GM12878 (cell line): ENCODE data around the gene PTPRF.

Experiments
- EP300 ChIP-seq, 2 experiments: fragments of 150-350 bp in 1 of 2; IDR thresholded peaks; 2 replicates each; pipeline ENCODE4 v1.6.1; 2011 to 2012; ENCODE audit warnings: low read depth in 2 of 2, low read length in 2 of 2, borderline replicate concordance in 1 of 2, improper control_type of control experiment in 1 of 2, inconsistent platforms in 1 of 2; ENCODE audit not compliant: control insufficient read depth in 1 of 2
- POLR2A ChIP-seq: IDR thresholded peaks from 2 replicates; pipeline ENCODE4 v1.6.1; 2011; ENCODE audit warnings: low read depth, mild to moderate bottlenecking, low read length
- RELA ChIP-seq: fragments of 450-650 bp; IDR thresholded peaks from 2 replicates; pipeline ENCODE4 v1.8.0; 2014; ENCODE audit warnings: borderline replicate concordance; ENCODE audit not compliant: partially characterized antibody
- ZBED1 ChIP-seq: IDR thresholded peaks from 2 replicates; pipeline ENCODE4 v1.6.1; 2016; ENCODE audit warnings: borderline replicate concordance
- TF ChIP-seq, protein P1 (sequence below): IDR thresholded peaks from 2 replicates; pipeline ENCODE4 v1.6.1; 2012; ENCODE audit warnings: mild to moderate bottlenecking, low read depth, low read length

DNA sequence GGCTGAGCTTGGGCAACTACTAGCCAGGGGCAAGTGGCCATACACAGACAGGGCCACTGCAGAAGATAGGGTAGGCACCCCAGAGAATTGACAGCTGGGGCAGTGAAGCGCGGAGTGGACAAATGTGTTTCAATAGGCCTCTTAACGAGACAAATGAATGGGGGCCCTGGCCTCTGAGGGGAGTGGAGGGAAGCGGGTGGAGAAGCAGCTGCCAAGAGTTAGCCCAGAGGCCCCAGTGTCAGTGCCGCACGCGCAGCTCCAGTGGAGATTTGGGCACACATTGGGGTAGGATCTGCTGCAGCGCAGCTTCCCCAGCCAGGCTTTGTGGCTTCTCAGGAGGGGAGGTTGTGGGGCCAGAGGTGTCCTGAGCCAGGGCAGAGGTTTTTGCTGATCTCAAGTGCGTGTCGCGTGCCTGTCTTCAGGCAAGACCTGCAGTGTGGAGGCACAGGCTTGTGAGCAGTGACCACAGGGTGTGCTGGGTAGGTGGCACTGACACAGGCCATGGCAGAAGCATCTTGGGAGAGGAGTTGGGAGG is 16.9 kb downstream of the PTPRF start:
- TF ChIP-seq POLR2A = no peak
- TF ChIP-seq EP300 (IDR thresholded peaks at IDR 0.05; ENCODE audit: borderline replicate concordance in 1 of 2, control insufficient read depth in 1 of 2, low read depth in 2 of 2, low read length in 2 of 2) = no peak
- TF ChIP-seq RELA = no peak
- TF ChIP-seq, protein P1, sequence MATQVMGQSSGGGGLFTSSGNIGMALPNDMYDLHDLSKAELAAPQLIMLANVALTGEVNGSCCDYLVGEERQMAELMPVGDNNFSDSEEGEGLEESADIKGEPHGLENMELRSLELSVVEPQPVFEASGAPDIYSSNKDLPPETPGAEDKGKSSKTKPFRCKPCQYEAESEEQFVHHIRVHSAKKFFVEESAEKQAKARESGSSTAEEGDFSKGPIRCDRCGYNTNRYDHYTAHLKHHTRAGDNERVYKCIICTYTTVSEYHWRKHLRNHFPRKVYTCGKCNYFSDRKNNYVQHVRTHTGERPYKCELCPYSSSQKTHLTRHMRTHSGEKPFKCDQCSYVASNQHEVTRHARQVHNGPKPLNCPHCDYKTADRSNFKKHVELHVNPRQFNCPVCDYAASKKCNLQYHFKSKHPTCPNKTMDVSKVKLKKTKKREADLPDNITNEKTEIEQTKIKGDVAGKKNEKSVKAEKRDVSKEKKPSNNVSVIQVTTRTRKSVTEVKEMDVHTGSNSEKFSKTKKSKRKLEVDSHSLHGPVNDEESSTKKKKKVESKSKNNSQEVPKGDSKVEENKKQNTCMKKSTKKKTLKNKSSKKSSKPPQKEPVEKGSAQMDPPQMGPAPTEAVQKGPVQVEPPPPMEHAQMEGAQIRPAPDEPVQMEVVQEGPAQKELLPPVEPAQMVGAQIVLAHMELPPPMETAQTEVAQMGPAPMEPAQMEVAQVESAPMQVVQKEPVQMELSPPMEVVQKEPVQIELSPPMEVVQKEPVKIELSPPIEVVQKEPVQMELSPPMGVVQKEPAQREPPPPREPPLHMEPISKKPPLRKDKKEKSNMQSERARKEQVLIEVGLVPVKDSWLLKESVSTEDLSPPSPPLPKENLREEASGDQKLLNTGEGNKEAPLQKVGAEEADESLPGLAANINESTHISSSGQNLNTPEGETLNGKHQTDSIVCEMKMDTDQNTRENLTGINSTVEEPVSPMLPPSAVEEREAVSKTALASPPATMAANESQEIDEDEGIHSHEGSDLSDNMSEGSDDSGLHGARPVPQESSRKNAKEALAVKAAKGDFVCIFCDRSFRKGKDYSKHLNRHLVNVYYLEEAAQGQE = no peak
- no peak for TF ChIP-seq ZBED1
